RPMI8226 (cell line): ENCODE results near the gene ZNF316.

ENCODE experiments used
- DNase-seq: peaks from one replicate; pipeline ENCODE4 v3.0.0-alpha.2; 2015

ZNF316 gene

GRCh38 chr7:6636741-6637543 is at the start of gene ZNF316:
Gene ZNF316 (plus strand): TSS chr7:6637318. CDS start chr7:6642410, 5,092 bp downstream.
- peak; percentile 73 for DNase-seq

DNA sequence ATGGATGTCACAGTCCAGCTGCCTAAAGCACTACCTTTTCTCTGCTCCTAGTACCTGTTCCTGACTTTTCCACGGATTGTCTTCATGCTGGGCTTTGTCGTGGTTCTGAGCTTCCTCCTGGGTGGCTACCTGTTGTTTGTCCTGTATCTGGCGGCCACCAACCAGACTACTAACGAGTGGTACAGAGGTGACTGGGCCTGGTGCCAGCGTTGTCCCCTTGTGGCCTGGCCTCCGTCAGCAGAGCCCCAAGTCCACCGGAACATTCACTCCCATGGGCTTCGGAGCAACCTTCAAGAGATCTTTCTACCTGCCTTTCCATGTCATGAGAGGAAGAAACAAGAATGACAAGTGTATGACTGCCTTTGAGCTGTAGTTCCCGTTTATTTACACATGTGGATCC is 48.6 kb upstream of the ZNF316 start:
- no peak for DNase-seq

- no peak for DNase-seq
Observed at GRCh38 chr7:6589151-6589828, 47.8 kb upstream of the ZNF316 start.

DNA sequence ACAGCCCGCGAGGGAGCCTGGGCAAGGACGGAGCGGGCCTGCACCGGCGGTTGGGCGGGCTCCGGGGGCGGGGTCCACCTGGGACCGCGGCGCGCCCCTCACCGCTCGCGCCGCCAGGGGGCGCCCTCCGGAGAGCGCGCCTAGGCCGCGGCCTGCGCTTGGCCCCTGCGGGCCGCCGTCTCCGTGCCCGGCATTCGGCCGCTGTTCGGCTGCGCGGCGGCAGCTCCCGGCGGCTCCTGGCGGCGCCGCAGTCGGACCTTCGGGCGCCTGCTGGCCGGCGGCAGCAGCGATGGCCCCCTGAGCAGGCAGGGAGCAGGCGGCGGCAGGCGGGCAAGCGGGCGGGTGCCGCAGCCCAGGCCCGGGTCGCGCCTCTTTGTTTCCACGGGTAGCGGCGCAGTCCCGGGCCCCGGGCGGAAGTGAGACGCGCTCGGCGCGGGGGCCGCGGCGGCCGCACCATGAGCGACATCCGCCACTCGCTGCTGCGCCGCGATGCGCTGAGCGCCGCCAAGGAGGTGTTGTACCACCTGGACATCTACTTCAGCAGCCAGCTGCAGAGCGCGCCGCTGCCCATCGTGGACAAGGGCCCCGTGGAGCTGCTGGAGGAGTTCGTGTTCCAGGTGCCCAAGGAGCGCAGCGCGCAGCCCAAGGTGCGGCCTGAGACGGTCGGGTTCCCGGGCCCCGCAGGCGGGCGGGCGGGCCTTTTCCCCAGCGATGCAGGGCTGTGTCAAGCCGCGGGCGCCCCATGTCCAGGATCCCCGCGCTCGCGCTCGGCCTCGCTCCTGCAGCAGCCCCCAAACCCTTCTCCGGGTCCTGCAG is 47.1 kb upstream of the ZNF316 start, which contains the start of gene INTS15:
Gene INTS15 (plus strand): TSS at position 193 of the 816 bp plus-strand sequence. CDS start 263 bp downstream, at position 456.
- peak; percentile 93 for DNase-seq

DNA sequence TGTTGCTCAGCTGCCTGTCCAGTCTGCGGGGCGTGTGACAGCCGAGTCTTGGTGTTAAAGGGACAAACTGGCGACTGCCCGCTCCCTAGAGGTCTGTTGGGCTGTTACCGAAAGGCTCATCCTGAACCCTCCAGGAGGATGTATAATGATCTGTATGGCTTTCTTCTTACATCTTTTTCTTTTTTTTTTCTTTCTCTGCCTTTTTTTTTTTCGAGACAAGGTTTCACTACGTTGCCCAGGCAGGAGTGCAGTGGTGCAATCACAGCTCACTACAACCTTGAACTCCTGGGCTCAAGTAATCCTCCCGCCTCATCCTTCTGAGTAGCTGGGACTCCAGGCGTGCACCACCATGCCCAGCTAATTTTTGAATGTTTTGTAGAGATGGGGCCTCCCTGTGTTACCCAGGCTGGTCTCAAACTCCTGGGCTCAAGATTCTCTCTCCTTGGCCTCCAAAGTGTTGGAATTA is 46.4 kb upstream of the ZNF316 start:
- no peak for DNase-seq

DNA sequence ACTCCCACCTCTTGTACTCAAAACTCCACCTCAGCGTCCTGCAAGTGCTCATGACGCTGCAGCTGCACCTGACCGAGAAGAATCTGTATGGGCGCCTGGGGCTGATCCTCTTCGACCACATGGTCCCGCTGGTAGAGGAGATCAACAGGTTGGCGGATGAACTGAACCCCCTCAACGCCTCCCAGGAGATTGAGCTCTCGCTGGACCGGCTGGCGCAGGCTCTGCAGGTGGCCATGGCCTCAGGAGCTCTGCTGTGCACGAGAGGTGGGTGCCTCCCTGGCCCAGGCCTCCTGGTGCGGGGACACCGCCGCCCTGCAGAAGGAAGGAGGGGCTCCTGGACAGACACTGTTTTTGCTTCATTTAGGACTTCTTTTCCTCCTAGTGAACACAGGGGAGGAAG is 37.0 kb upstream of the ZNF316 start:
- DNase-seq, result no peak

GRCh38 chr7:6604458-6604857 is 32.7 kb upstream of the ZNF316 start:
- DNase-seq, result no peak

- no peak for DNase-seq
Observed at GRCh38 chr7:6606866-6607583, 30.1 kb upstream of the ZNF316 start.

DNA sequence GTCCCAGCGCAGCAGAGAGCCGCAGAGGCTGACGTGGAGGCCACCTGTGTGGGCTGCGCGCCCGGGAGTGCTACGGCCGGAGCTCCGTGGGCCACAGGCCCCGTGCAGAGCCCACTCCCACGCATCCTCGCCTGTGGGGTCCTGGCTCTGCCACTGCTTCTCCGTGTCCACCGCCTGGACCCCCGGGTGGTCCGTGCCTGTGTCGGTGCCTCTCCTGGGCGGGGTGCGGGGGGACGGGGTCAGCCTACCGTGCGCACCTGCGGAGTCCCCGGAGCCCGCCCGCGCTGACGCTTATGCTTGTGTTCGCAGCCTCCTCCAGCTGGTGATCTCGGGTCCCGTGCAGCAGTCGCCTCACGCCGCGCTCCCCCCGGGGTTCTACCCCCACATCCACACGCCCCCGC is 29.5 kb upstream of the ZNF316 start:
- no peak for DNase-seq

GRCh38 chr7:6608081-6608480 is 29.0 kb upstream of the ZNF316 start:
- DNase-seq, result no peak

DNA sequence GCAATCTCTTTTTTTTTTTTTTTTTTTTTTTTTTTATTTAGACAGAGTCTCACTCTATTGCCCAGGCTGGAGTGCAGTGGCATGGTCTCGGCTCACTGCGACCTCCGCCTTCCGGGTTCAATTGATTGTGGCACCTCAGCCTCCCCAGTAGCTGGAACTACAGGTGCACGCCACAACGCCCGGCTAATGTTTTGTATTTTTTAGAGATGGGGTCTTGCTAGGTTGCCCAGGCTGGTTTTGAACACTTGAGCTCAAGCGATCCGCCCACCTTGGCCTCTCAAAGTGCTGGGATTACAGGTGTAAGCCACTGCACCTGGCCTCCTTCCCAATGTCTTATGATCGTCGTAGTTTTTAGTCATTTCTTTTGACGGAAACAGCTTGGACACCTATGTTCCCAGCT is 28.3 kb upstream of the ZNF316 start:
- no peak for DNase-seq

- no peak for DNase-seq
Observed at GRCh38 chr7:6612819-6613218, 24.3 kb upstream of the ZNF316 start.

GRCh38 chr7:6613706-6614105 is 23.4 kb upstream of the ZNF316 start:
- DNase-seq, result peak; percentile 48

DNA sequence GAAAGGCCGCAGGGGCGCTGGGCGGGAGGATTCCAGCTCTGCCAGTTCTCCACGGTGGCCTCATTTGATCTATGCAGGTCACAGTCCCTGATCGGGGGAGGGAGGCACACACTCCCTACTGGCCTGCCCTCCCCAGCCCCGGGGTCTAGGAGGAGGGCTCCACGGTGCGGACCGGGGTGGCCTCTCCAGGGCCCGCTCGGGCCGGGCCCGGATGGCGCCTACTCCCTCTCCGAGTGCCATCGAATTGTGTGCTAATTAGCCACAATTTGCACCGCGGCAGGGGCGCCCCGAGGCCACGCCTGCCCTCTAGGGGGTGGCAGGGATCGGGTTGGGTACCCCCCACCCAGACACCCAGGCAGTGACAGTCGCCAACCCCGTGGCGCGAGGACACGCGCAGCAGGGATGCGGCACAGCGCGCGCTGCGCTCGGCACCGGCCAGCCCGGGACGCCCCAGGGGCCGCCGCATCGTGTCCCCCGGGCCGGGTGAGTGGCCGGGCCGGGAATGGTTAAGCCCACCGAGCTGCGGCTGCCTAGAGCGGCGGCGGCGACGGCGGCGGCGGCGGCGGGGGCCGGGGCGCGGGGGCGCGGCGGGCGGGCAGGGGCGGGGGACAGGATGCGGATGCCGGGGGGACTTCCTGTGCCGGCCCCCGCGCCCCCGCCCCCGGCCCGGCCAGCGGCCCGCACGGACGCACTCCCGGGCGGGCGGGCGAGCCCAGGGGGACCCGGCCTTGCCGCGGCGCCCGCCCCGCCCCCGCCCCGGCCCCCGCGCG is 22.0 kb upstream of the ZNF316 start, which contains the start of gene ZNF853:
Gene ZNF853 (plus strand): TSS at position 658 of the 770 bp plus-strand sequence. CDS start 565 bp downstream, outside the sequence.
- no peak for DNase-seq

DNA sequence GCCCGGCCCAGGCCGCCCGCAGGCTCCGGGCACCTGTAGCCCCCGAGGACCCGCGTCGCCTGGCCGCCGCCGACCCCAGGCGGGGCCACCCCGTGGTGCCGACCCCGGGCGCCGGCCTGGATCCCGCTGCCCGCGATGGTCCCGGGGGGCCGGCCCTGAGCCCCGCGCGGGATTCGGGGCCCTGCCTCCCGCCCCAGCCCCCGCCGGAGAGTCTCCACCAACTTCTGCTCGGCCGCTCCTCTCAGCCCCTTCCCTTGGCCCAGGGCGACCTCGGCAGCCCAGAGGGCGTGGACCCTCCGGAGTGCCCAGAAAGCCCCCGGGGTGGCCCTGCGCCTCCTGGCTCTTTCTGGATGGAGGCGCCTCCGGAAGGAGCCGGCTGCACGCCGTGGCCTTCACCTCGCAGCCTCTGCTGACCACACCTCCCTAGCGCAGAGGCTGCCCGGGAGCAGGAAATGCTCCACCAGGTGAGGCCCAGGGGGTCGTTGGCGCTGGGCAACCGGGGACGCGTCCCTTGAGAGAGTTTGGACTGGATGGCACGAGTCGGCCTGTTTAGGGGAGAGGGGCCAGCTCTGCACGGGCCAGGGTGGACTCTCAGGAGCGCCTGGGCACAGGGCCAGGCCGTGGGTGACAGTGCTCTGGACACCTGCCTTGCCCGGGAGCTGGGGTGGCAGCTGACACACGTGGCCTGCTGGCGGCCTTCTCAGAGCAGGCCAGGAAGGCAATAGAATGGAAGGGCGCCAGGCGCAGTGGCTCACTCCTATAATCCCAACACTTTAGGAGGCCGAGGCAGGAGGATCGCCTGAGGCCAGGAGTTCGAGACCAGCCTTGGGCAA is 21.2 kb upstream of the ZNF316 start:
- DNase-seq, result peak; percentile 78

GRCh38 chr7:6616854-6617643 is 20.1 kb upstream of the ZNF316 start:
- no peak for DNase-seq

DNA sequence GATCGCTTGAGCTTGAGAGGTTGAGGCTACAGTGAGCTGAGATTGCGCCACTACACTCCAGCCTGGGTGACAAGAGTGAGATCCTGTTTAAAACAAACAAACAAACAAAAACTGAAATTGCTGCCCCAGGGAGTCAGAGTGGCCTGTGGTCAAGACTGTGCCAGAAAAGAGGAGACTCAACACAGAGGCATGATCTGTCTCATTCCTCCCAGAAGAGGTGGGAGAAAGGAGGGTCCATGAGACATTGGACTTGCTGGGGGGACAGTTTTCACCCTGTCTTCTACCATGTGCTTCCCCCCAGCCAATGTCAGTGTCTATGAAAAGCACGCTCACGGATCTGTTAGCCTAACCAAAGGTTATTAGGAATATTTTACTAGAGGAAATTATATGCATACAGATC is 18.5 kb upstream of the ZNF316 start:
- no peak for DNase-seq

GRCh38 chr7:6619961-6620360 is 17.2 kb upstream of the ZNF316 start:
- peak; percentile 62 for DNase-seq

- peak; percentile 79 for DNase-seq
Observed at GRCh38 chr7:6621195-6622133, 15.7 kb upstream of the ZNF316 start.
